Heart left ventricle (tissue), 16 donors: ENCODE results near the gene SF3B3. TPM values are rescaled to one million over a fixed set of nuclear protein-coding genes. Genes with fewer than 3 reads are reported as not detected.
"Not testable (repeated sequence)": the region's sequence is repeated elsewhere in the genome, so short reads cannot be mapped to it uniquely, and the experiment has no call there.

Experiments used
- ATAC-seq, 4 donors: fragments of 200-7000 bp; cut with Tn5 transposase; one replicate each; pipeline ENCODE4 v1.9.1; 2020 to 2022; ENCODE audit warnings: moderate library complexity in 4 of 4, mild to moderate bottlenecking in 3 of 4, moderate number of reproducible peaks in 1 of 4
- DNase-seq, 5 donors: peaks; one replicate each; pipeline ENCODE4 v3.0.0-alpha.2; 2020
- H3K27ac ChIP-seq, 12 donors: fragments of 200-600 bp; sonication (generic) in 4 of 12; one replicate each; pipeline versions ENCODE4 v1.5.0 to v1.8.0; 2016 to 2022; ENCODE audit warnings: mild to moderate bottlenecking in 2 of 12
- H3K27me3 ChIP-seq, 9 donors: fragments of 200-600 bp; sonication (generic) in 2 of 9; one replicate each; pipeline versions ENCODE4 v1.5.1 to v1.8.0; 2016 to 2022; ENCODE audit warnings: mild to moderate bottlenecking in 3 of 9
- H3K36me3 ChIP-seq, 9 donors: fragments of 200-600 bp; sonication (generic) in 2 of 9; one replicate each; pipeline versions ENCODE4 v1.5.0 to v1.8.0; 2018 to 2022; ENCODE audit warnings: mild to moderate bottlenecking in 2 of 9
- H3K4me1 ChIP-seq, 12 donors: fragments of 200-600 bp; sonication (generic) in 4 of 12; one replicate each; pipeline versions ENCODE4 v1.5.0 to v1.8.0; 2016 to 2022; ENCODE audit warnings: mild to moderate bottlenecking in 3 of 12
- H3K4me3 ChIP-seq, 12 donors: fragments of 200-600 bp; sonication (generic) in 4 of 12; one replicate each; pipeline versions ENCODE4 v1.5.0 to v1.8.0; 2017 to 2022; ENCODE audit warnings: mild to moderate bottlenecking in 9 of 12, moderate library complexity in 4 of 12
- H3K9me3 ChIP-seq, 12 donors: fragments of 200-600 bp; sonication (generic) in 4 of 12; one replicate each; pipeline versions ENCODE4 v1.5.0 to v1.8.0; 2016 to 2022; ENCODE audit warnings: mild to moderate bottlenecking in 1 of 12
- CTCF ChIP-seq, 12 donors: fragments of 200-600 bp; sonication (generic) in 4 of 12; IDR thresholded peaks; one replicate each; pipeline versions ENCODE4 v1.5.0 to v1.8.0; 2018 to 2022; ENCODE audit warnings: antibody characterized with exemption in 12 of 12, mild to moderate bottlenecking in 5 of 12
- POLR2A ChIP-seq, 2 donors: fragments of 450-650 bp; IDR thresholded peaks; one replicate each; pipeline ENCODE4 v1.6.1; 2017; ENCODE audit warnings: antibody characterized with exemption in 2 of 2, mild to moderate bottlenecking in 2 of 2, moderate library complexity in 2 of 2
- WGBS, 4 donors: extraction: QIAGEN DNeasy Blood & Tissue Kit in 2 of 4; methylation state at CpG; one replicate each; pipeline versions ENCODE4 v1.1.5 to v1.1.7; 2013 to 2018; 5-methylcytosine and 5-hydroxymethylcytosine counted together
- intact Hi-C, 10 donors: fragments of 100-400 bp; cut with DNase I; formaldehyde crosslinking; loops; one replicate each; pipeline versions ENCODE4 v1.11.1 to v1.14.2; 2022
- polyA plus RNA-seq, 2 donors: library from polyadenylated mRNA; stranded (reverse); fragments of 200-250 nt; gene quantifications; one replicate each; pipeline ENCODE4 v1.2.3, GENCODE V29; 2013
- total RNA-seq, 9 donors: library from RNA; depleted of rRNA in 2 of 9; stranded (reverse); fragments of >200 nt in 2 of 9; fragmentation: NEBNext Ultra II Directional in 3 of 9; extraction: Animal tissue kit (Norgen Biotek cat#: 25700) in 3 of 9; gene quantifications; one replicate each; pipeline versions ENCODE4 v1.1.0 to v1.2.4, GENCODE V29; 2016 to 2023
- donor health status: ischemic (EF 13 %, LVEDD 7.1; RV severe dilation, severe dysfunction).
- donor health status: healthy with polysubstance abuse.
- donor health status: DM: no; HTN: yes; CAD: no.
- donor health status: DM: no; HTN: no; CAD: no.
- donor health status: ischemic (EF 25% LVEDD 6.9; RV normal size, moderate dysfunction).
- donor health status: ischemic (EF 25% LVEDD 5.7; RV mildly dilated, moderate dysfunction).
- donor health status: healthy.
- donor health status: DM: yes; HTN: yes; CAD: no.
- donor health status: ischemic (EF 35%, LVEDD 5.7; RV mildly dilated, moderate dysfunction).
- donor health status: nonischemic (EF 11% LVEDD 7.7; RV severe dilation, severe dysfunction).
- donor health status: DM: yes; HTN: yes; CAD: no.
- donor health status: PGD.
- donor health status: ischemic (EF 29% LVEDD 5.4; RV normal size, mild dysfunction).
- donor health status: nonischemic (EF 23%, LVEDD 6.1; RV moderate dilation, normal function).

Gene SF3B3
- total and polyA plus RNA-seq, 11 donors = 50.3 to 198 (median 131) TPM

GRCh38 chr16:70612931-70613330 lies 89.3 kb downstream of the SF3B3 start:
- DNase-seq = no peak
- H3K4me1 ChIP-seq = peaks cover 0 to 12% (median 2%) of the 10 kb centered on the region in 12 donors
- WGBS, 4 donors = 92 to 100% (median 97%) methylated on average over 7 to 8 of the region's 8 CpGs
- no peak overlapping the region for H3K27ac ChIP-seq
- no peak for TF ChIP-seq POLR2A (IDR thresholded peaks at IDR 0.05)
- TF ChIP-seq CTCF (IDR thresholded peaks at IDR 0.05) = no peak
- H3K4me3 ChIP-seq = no peak overlapping the region
- no peaks in the 10 kb centered on the region for H3K27me3 ChIP-seq
- no peaks in the 10 kb centered on the region for H3K9me3 ChIP-seq
- no peak for ATAC-seq
- H3K36me3 ChIP-seq = no peaks in the 10 kb centered on the region
- intact Hi-C loops = no loop called here

- intact Hi-C loops = no loop called here
These were observed 90.8 kb downstream of the SF3B3 start for GRCh38 chr16:70614208-70614951.

GRCh38 chr16:70615945-70616344 lies 92.3 kb downstream of the SF3B3 start:
- Histone ChIP-seq H3K27me3 (no peaks in the 10 kb centered on the region), H3K27ac (no peak overlapping the region), H3K4me1 (no peaks in the 10 kb centered on the region), H3K36me3 (no peaks in the 10 kb centered on the region), H3K4me3 (no peak overlapping the region), H3K9me3 (no peaks in the 10 kb centered on the region)
- ATAC-seq (no peak), DNase-seq (no peak)
- WGBS, 4 donors = 87 to 96% (median 93%) methylated on average over 5 of the region's 5 CpGs
- intact Hi-C loops = no loop called here
- TF ChIP-seq POLR2A (IDR thresholded peaks at IDR 0.05) = no peak
- no peak for TF ChIP-seq CTCF (IDR thresholded peaks at IDR 0.05)

More at GRCh38 chr16:70614208-70614951, 90.8 kb downstream of the SF3B3 start:
- TF ChIP-seq CTCF (IDR thresholded peaks at IDR 0.05) (no peak), POLR2A (IDR thresholded peaks at IDR 0.05) (no peak)
- 73 to 86% (median 78%) methylated on average over 5 of the region's 5 CpGs for WGBS, 4 donors
- Histone ChIP-seq H3K27me3 (no peaks in the 10 kb centered on the region), H3K36me3 (no peaks in the 10 kb centered on the region), H3K27ac (no peak overlapping the region), H3K4me1 (peaks cover 0 to 12% (median 2%) of the 10 kb centered on the region in 12 donors), H3K9me3 (no peaks in the 10 kb centered on the region), H3K4me3 (no peak overlapping the region)
- DNase-seq (no peak), ATAC-seq (no peak)

GRCh38 chr16:70621864-70622263 lies 98.2 kb downstream of the SF3B3 start:
- H3K27me3 ChIP-seq, H3K4me1 ChIP-seq, ATAC-seq, H3K27ac ChIP-seq, H3K36me3 ChIP-seq, H3K9me3 ChIP-seq, H3K4me3 ChIP-seq, DNase-seq, intact Hi-C loops: not testable (repeated sequence)
- 72 to 80% (median 77%) methylated on average over 3 of the region's 3 CpGs for WGBS, 4 donors

Other genes with a start within 250 kb of the SF3B3 start
- gene AARS1, start 234.3 kb upstream of the SF3B3 start, total RNA-seq = 10 to 100 TPM; 53.1 to 96.2 (median 63.2) TPM
- 10 to 100 TPM; 23.9 to 82.0 TPM for gene AARS1, start 234.3 kb upstream of the SF3B3 start, polyA plus RNA-seq
- gene DDX19B, start 224.6 kb upstream of the SF3B3 start, total RNA-seq = 10 to 100 TPM; 16.9 to 34.2 (median 20.9) TPM
- 10 to 100 TPM; 13.0 to 18.1 TPM for gene DDX19B, start 224.6 kb upstream of the SF3B3 start, polyA plus RNA-seq
- gene DDX19A, start 176.9 kb upstream of the SF3B3 start, total RNA-seq = 10 to 100 TPM; 19.9 to 32.0 (median 25.8) TPM
- gene DDX19A, start 176.9 kb upstream of the SF3B3 start, polyA plus RNA-seq = 10 to 100 TPM; 13.7 to 30.2 TPM
- 10 to 100 TPM; 16.7 to 44.6 (median 20.1) TPM for gene ST3GAL2, start 84.7 kb upstream of the SF3B3 start, total RNA-seq
- gene ST3GAL2, start 84.7 kb upstream of the SF3B3 start, polyA plus RNA-seq = 10 to 100 TPM in 1 of 2 donors, 1 to 10 TPM in 1; 8.4 to 23.7 TPM
- gene FCSK, start 69.2 kb upstream of the SF3B3 start, total RNA-seq = 10 to 100 TPM in 3 of 9 donors, 1 to 10 TPM in 6; 6.5 to 17.3 (median 8.2) TPM
- gene FCSK, start 69.2 kb upstream of the SF3B3 start, polyA plus RNA-seq = 1 to 10 TPM; 5.9 to 8.4 TPM
- gene COG4, start 262 bp upstream of the SF3B3 start, total RNA-seq = 10 to 100 TPM; 30.7 to 45.7 (median 41.7) TPM
- gene COG4, start 262 bp upstream of the SF3B3 start, polyA plus RNA-seq = 10 to 100 TPM; 31.8 to 35.1 TPM
- gene IL34, start 122.7 kb downstream of the SF3B3 start, total RNA-seq = 1 to 10 TPM in 8 of 9 donors, under 1 TPM in 1; 0.49 to 6.5 (median 2.7) TPM
- gene IL34, start 122.7 kb downstream of the SF3B3 start, polyA plus RNA-seq = 1 to 10 TPM in 1 of 2 donors, under 1 TPM in 1; 0.82 to 2.3 TPM
- gene MTSS2, start 162.2 kb downstream of the SF3B3 start, total RNA-seq = 10 to 100 TPM; 51.9 to 90.9 (median 72.2) TPM
- 10 to 100 TPM; 58.8 to 97.1 TPM for gene MTSS2, start 162.2 kb downstream of the SF3B3 start, polyA plus RNA-seq